Measurements from ENCODE around the gene SNRPE.
A peak's percentile ranks its signal among the peaks of the same experiment; 100 is the strongest.
"Not testable (repeated sequence)": the region's sequence is repeated elsewhere in the genome, so short reads cannot be mapped to it uniquely, and the experiment has no call there.

Gene SNRPE

GRCh38 chr1:203828503-203828902 lies 32.9 kb upstream of the SNRPE start:
- H3K4me3 ChIP-seq (ENCODE audit: control insufficient read depth, low read depth, low read length) = no peak overlapping the region
- DNase-seq (ENCODE audit: low read depth) = no peak
- TF ChIP-seq, protein P1, sequence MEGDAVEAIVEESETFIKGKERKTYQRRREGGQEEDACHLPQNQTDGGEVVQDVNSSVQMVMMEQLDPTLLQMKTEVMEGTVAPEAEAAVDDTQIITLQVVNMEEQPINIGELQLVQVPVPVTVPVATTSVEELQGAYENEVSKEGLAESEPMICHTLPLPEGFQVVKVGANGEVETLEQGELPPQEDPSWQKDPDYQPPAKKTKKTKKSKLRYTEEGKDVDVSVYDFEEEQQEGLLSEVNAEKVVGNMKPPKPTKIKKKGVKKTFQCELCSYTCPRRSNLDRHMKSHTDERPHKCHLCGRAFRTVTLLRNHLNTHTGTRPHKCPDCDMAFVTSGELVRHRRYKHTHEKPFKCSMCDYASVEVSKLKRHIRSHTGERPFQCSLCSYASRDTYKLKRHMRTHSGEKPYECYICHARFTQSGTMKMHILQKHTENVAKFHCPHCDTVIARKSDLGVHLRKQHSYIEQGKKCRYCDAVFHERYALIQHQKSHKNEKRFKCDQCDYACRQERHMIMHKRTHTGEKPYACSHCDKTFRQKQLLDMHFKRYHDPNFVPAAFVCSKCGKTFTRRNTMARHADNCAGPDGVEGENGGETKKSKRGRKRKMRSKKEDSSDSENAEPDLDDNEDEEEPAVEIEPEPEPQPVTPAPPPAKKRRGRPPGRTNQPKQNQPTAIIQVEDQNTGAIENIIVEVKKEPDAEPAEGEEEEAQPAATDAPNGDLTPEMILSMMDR (conservative IDR thresholded peaks at IDR 0.05; ENCODE audit: control insufficient read depth, insufficient read depth, low read depth, low read length) = no peak

- peak; percentile 60 for DNase-seq (ENCODE audit: low read depth)
- H3K4me3 ChIP-seq (ENCODE audit: control insufficient read depth, low read depth, low read length) = not testable (repeated sequence)
Measured at GRCh38 chr1:203829247-203829646, 32.2 kb upstream of the SNRPE start.

- no peak for DNase-seq (ENCODE audit: low read depth)
- TF ChIP-seq, protein P1 (conservative IDR thresholded peaks at IDR 0.05; ENCODE audit: control insufficient read depth, insufficient read depth, low read depth, low read length) = no peak
- no peak overlapping the region for H3K4me3 ChIP-seq (ENCODE audit: control insufficient read depth, low read depth, low read length)
Measured at GRCh38 chr1:203835476-203835875, 25.9 kb upstream of the SNRPE start.

DNA sequence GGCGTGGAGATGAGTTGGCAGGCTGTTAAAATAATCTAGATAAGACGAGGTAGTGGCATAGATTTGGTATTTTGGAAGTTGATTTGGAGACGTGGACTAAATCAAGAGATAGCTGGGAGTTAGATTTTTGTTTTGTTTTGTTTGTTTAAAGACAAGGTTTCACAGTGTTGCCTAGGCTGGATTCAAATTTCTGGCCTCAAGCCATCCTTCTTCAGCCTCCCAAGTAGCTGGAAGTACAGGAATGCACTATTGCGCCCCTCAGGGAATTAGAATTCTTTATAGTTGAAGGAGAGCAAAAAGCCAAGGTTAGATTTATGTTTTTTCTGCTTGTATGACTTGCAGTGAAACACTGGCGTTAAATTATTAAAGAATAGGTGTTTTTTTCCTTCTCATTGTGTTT lies 22.3 kb upstream of the SNRPE start:
- peak; percentile 87 for DNase-seq (ENCODE audit: low read depth)
- TF ChIP-seq, protein P1 (conservative IDR thresholded peaks at IDR 0.05; ENCODE audit: control insufficient read depth, insufficient read depth, low read depth, low read length) = no peak
- no peak overlapping the region for H3K4me3 ChIP-seq (ENCODE audit: control insufficient read depth, low read depth, low read length)

GRCh38 chr1:203840208-203840808 lies 21.1 kb upstream of the SNRPE start:
- no peak for DNase-seq (ENCODE audit: low read depth)
- TF ChIP-seq, protein P1 (conservative IDR thresholded peaks at IDR 0.05; ENCODE audit: control insufficient read depth, insufficient read depth, low read depth, low read length) = no peak
- H3K4me3 ChIP-seq (ENCODE audit: control insufficient read depth, low read depth, low read length) = no peak overlapping the region

DNA sequence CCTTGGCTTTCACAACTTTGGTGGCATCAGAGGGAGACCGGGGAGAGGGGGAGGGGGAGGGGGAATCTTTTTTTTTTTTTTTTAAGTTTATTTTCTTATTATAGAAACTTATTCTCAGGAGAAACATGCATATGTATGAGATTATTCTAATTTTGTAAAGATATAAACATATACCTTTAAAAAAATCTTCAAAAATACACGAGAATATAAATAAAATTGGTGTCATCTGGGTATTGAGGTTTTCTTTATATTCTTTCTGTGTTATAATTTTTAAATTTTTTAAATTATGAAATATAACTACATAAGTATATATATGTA lies 18.9 kb upstream of the SNRPE start:
- DNase-seq (ENCODE audit: low read depth) = no peak
- no peak overlapping the region for H3K4me3 ChIP-seq (ENCODE audit: control insufficient read depth, low read depth, low read length)
- TF ChIP-seq, protein P1 (conservative IDR thresholded peaks at IDR 0.05; ENCODE audit: control insufficient read depth, insufficient read depth, low read depth, low read length) = no peak

- no peak overlapping the region for H3K4me3 ChIP-seq (ENCODE audit: control insufficient read depth, low read depth, low read length)
- TF ChIP-seq, protein P1 (conservative IDR thresholded peaks at IDR 0.05; ENCODE audit: control insufficient read depth, insufficient read depth, low read depth, low read length) = no peak
- DNase-seq (ENCODE audit: low read depth) = no peak
Measured at GRCh38 chr1:203843435-203843834, 18.0 kb upstream of the SNRPE start.

- not testable (repeated sequence) for DNase-seq (ENCODE audit: low read depth); H3K4me3 ChIP-seq (ENCODE audit: control insufficient read depth, low read depth, low read length)
Measured at GRCh38 chr1:203853112-203853511, 8.3 kb upstream of the SNRPE start.

Data from fibroblast of mammary gland (primary cell).